Activated CD8-positive, alpha-beta memory T cell treated with anti-CD3 and anti-CD28 coated beads, Interleukin-2, amount 50 U/mL, for 4 hours (primary cell): ENCODE results near the gene HAUS6.
"Not testable (repeated sequence)": the region's sequence is repeated elsewhere in the genome, so short reads cannot be mapped to it uniquely, and the experiment has no call there.

Experiments
- DNase-seq: peaks from one replicate; pipeline ENCODE4 v3.0.0-alpha.2; 2020

HAUS6 gene, protein sequence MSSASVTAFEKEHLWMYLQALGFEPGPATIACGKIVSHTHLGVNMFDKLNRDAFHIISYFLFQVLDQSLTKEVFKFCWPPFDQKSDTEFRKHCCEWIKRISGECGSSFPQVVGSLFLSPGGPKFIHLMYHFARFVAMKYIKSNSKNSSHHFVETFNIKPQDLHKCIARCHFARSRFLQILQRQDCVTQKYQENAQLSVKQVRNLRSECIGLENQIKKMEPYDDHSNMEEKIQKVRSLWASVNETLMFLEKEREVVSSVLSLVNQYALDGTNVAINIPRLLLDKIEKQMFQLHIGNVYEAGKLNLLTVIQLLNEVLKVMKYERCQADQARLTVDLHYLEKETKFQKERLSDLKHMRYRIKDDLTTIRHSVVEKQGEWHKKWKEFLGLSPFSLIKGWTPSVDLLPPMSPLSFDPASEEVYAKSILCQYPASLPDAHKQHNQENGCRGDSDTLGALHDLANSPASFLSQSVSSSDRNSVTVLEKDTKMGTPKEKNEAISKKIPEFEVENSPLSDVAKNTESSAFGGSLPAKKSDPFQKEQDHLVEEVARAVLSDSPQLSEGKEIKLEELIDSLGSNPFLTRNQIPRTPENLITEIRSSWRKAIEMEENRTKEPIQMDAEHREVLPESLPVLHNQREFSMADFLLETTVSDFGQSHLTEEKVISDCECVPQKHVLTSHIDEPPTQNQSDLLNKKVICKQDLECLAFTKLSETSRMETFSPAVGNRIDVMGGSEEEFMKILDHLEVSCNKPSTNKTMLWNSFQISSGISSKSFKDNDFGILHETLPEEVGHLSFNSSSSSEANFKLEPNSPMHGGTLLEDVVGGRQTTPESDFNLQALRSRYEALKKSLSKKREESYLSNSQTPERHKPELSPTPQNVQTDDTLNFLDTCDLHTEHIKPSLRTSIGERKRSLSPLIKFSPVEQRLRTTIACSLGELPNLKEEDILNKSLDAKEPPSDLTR

DNA sequence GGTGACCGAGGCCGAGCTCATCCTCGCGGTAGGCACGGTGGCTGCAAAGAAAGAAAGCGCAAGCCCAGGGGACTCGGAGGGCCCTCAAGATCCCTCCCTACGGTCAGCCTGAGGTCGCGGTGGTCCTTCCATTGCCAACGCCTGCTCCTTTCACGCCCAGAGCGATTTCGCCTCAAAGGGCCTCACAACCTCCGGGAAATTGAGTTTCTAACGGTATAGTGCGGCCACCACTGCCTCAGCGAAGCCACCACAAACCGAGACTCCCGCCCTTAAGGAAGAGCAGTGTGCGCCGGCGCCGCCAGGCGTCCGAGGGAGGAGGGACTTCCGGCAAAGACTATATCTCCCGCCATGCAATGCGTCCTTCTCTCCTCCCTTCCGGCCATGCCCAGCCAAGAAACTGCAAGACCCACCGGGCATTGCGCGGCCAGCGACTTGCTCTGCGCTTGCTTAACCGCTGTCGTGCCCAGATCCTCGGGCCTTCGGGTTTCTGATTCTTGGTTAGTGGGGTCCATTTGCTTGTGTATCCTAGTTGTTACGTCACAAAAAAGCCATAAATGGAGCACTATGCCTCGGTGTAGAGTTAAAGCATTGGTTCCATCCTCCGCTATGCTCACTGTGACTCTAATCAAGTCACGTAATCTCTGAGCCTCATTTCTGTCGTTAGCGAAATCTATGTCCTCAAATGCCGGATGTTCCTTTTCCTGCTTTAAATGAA, at the start of gene HAUS6:
Gene HAUS6, minus strand, starts transcription at position 274 of the 715 bp plus-strand sequence. Its CDS starts 253 bp downstream, at position 21.
- DNase-seq = peak; percentile 92

DNA sequence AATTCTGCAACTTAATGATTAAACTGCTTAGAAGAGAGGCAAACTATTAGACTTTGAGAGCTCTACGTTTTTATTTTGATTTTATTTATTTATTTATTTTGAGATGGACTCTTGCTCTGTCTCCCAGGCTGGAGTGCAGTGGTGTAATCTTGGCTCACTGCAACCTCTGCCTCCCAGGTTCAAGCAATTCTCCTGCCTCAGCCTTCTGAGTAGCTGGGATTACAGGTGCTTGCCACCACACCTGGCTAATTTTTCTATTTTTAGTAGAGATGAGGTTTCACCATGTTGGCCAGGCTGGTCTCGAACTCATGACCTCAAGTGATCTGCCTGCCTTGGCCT, 49.4 kb upstream of the HAUS6 start:
- not testable (repeated sequence) for DNase-seq

DNA sequence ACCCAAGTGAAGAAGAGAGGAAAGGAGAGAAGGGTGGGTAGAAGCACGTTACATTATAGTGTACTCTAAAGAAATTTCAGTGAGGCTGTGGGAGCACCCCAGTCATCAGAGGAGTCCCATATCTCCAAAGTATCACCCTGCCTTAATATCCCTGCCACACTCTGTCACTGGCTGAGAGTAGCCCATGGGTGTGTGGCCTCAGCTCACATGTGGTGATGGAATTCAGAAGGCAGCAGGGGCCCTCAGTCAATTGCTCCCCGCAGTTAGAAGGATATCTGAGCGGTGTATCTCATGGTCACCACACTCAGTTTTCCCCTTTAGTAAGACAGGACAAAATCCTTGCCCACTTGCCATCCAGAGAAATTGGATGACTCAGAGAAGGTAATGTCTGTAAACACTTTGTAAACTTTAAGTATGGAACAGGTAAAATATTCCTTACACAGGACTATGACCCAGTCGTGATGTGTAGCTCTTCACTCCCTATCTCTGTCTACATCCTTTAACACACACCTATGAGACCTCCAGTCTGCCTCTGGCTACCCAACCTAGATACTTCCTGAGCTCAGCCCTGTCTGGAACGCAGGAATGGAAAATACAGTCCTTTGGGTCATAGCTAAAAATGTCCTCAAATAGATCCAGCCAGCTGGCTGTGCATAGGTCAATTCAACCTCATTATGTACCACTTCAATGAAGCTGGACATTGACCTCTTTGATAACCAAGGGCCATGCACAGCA, 48.9 kb upstream of the HAUS6 start:
- DNase-seq = no peak

DNA sequence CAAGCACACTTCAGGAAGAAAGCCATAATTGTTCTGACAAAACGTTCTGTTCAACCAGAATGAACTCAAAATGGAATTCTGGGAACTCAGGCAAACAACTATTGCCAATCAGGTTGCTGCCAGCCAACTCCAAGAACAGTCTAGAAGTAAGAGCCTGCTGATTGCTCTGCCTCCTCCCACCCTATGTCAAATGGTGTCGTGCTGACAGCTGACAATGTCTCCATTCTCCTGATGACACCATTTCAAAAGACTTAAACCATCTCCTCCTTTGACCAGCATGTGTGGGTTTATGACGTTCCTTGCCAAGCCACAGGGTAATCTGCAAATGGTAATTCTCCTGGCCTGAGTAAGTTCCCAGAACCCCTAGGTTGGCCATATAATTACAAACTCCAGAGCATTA, 46.5 kb upstream of the HAUS6 start:
- DNase-seq = no peak

DNA sequence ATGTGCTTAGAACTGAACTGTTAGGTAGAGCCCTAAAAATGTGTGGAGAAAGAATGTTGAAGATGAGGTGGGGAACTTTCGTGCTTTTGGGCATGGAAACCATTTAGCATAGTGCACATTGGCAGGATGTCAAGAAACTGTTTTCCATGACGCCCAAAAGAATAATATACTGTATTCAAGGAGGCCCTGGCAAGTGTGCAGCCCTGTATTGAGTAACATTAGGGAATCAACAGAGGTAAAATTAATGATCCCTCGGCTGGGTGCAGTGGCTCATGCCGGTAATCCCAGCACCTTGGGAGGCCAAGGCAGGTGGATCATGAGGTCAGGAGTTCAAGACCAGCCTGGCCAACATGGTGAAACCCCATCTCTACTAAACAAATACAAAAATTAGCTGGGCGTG, 45.5 kb upstream of the HAUS6 start:
- no peak for DNase-seq

DNA sequence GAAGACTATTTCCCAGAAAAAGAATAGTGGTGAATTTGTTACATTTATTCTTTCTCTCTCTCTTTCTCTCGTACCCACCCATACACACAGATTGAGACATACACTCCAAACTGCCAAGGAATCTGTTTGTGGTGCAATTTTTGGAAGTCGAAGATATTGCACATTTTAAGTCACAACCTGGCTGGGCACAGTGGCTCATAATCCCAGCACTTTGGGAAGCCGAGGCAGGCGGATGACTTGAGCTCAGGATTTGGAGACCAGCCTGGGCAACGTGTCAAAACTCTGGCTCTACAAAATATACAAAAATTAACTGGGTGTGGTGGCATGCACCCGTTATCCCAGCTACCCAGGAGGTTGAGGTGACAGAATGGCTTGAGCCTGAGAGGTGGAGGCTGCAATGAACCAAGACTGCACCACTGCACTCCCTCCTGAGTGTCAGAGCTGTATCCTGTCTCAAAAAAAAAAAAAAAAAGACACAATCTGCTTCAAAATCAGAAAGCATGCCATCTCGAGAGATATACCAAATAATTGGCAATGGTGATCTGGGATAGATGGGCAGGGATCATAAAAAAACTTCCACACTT, 43.8 kb upstream of the HAUS6 start:
- no peak for DNase-seq

DNA sequence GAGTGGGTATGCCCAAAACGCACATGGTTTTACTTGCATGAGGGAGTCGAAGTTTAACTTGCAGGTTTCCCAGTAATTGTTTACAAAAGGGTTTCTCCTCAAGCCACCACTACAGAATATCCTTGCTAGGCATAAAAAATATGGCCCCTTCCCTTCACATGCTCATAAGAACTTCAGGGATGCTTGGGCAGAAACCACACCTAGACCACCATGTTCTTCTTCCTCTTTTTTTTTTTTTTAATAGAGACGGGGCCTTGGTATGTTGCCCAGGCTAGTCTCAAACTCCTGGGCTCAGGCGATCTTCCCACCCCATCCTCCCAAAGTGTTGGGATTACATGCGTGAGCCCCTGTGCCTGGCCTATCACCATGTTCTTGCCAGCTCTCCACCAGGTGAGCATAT, 43.2 kb upstream of the HAUS6 start:
- no peak for DNase-seq

DNA sequence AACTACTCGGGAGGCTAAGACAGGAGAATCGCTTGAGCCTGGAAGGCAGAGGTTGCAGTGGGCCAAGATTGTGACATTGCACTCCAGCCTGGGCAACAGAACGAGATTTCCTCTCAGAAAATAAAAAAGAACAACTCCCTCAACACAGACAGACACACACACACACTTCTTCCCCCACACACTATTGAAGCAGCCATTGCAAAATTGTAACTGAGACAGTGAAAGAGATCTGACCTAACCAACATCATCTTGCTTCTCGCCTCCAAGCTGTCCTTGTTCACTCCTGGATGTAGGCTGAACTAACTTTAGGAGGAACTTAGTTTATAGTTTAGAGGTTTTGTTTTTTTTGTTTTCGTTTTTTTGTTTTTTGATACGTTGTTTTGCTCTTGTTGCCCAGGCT, 37.6 kb upstream of the HAUS6 start:
- no peak for DNase-seq

DNA sequence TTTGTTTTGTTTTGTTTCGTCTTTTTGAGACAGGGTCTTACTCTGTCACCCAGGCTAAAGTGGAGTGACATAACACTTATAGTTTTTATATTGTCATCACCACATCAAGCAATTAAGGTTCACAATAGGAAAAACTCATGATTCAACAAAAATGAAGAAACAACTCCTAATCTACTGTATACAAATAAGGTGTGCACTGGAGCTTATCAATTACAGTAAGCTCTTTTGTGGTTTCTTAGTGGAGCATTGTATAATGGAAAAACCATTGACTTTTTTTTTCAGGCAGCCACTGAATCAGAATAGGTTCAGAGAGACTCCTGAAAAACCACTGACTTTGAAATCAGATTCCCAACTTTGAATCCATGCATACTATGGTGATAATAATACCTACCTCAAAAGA, 35.4 kb upstream of the HAUS6 start:
- DNase-seq = no peak

DNA sequence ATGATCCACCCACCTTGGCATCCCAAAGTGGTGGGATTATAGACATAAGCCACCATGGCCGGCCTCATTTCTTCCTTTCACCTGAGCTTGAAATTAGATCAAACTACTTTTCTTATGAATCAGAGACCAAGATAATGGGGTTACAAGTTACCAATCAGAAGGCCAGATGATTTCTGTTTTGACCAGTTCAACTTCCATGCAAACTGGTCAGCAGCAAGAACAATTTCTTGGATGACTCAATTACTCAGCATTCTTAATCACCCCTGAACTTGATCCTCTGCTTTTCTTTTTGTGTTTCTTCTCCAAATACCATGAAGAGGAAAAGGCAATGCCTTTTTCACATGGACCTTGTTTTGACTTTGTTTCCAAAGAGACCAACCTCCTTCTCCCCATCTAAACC, 34.6 kb upstream of the HAUS6 start:
- no peak for DNase-seq

DNA sequence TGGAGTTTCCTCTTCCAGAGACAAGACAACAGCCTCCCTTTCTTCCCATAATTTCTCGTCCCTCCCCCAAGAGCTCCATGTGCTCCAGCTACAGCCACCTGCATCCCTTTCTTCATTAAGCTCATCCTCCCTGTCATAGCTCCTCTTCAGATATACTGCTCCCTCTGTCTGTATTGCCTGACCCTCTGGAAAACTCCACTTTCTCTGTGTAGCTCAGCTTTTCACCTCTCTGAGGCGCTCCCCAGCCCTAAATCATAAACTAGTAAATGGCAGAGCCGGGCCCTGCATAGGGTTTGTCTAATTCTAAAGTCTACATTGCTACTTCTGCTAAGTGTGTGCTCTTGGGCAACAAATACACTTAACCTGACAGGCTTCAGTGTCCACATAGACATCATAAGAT, 33.4 kb upstream of the HAUS6 start:
- DNase-seq = no peak

DNA sequence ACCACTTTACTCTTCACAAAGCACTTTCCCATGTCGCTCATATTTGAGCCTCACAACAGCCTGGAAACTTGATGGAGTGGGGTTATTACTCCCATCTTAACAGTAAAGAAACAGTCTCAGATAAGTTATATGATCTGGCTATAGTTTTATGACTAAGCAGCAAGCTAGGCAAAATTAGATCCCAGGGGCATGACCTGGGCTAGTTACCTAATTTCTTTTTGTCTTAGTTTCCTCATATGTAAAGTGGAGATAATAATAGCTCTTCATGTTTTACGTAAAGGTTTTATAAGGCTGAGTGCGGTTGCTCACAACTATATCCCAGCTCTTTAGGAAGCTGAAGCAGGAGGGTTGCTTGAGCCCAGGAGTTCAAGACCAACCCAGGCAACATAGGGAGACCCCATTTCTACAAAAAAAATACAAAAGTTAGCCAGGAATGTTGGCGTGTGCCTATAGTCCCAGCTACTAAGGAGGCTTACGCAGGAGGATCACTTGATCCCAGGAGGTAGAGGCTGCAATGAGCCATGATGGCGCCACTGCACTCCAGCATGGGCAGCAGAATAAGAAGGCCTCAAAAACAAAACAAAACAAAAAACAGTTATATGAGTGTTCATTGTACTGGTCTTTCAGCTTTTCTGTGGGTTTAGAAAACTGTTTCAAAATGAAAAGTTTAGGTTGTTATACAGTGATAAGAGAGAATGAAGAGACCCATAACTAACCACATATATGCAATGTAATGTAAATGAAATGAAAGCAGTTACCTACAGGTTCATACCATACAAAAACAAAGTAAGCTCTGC, 31.0 kb upstream of the HAUS6 start:
- DNase-seq = no peak

DNA sequence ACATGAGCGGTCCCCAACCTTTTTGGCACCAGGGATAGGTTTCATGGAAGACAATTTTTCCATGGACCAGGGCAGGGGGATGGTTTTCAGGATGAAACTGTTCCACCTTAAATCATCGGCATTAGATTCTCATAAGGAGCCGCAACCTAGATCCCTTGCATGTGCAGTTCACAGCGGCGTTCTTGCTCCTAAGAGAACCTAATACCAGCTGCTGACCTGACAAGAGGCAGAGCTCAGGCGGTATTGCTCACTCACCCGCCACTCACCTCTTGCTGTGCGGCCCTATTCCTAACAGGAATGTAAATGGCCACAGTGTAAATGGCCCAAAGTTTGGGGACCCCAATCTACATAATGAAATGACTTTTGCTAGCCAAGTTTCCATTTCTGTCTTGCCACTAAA, 27.7 kb upstream of the HAUS6 start:
- DNase-seq = no peak

DNA sequence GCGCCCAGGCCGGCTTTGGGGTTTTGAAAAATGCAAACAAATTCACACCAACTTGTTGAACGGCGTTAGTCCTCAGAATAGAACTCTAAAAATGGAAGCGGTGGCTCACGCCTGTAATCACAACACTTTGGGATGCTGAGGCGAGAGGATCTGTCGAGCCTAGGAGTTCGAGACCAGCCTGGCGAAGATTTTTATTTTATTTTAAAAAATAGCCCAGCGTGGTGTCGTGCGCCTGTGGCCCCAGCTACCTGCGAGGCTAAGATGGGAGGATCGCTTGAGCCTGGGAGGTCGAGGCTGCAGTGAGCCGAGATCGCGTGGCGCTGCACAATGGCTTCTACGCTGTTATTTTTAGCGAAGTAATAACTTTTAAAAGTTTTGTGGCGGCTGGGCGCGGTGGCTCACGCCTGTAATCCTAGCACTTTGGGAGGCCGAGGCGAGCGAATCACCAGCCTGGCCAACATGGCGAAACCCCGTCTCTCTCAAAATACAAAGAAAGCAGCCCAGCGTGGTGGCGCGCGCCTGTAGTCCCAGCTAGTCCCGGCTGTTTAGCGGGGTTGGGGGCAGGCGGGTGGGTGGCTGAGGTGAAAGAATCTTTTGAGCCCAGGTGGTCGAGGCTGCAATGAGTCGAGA, 25.3 kb upstream of the HAUS6 start:
- DNase-seq = peak; percentile 31

DNA sequence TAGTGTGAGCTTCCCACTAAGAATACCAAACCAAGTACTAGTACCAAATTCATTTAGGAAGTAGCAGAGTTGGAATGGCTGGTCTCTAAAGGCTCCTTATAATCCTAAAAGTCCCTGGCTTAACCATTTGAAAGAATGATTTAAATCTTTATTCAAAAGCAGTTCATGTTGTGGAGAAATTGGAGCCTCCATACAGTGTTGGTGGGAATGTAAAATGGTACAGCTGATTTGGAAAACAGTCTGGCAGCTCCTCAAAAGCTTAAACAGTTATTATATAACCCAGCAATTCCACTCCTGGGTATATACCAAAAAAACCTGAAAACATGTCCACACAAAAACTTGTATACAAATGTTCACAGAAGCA, 21.7 kb upstream of the HAUS6 start:
- DNase-seq = no peak

DNA sequence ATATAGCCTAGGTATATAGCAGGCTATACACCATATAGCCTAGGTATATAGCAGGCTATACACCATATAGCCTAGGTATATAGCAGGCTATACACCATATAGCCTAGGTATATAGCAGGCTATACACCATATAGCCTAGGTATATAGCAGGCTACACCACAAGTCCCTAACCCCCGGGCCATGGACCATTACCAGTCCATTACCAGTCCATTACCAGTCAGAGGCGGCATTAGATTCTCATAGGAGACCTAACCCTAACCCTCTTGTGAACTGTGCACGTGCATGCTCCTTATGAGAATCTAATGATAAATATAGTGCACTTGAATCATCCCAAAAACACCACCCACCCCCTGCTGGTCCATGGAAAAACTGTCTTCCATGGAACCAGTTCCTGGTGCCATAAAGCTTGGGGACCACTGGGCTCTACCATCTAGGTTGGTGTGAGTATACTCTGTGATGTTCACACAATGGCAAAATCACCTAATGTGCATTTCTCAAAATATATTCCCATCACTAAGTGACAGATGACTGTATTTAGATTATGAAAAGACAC, 19.9 kb upstream of the HAUS6 start:
- DNase-seq = no peak

DNA sequence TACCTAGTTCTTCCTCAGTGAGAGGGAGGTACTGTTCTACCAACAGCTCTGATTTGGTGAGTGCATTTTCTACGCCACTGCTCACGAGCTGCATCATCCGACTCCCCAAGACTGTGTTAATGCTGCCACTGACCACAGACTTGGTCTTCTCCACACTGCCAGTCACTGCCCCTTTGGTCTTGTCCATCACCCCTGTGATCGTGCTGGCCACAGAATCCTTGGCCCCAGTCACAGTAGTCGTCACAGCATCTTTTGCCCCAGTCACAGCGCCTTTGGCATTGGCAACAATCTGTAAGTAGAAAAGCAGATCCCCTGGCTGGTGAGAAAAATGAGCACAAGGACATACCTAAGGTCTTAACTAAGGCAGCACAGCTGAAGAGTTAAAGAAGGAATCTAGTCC, 18.2 kb upstream of the HAUS6 start:
- no peak for DNase-seq

DNA sequence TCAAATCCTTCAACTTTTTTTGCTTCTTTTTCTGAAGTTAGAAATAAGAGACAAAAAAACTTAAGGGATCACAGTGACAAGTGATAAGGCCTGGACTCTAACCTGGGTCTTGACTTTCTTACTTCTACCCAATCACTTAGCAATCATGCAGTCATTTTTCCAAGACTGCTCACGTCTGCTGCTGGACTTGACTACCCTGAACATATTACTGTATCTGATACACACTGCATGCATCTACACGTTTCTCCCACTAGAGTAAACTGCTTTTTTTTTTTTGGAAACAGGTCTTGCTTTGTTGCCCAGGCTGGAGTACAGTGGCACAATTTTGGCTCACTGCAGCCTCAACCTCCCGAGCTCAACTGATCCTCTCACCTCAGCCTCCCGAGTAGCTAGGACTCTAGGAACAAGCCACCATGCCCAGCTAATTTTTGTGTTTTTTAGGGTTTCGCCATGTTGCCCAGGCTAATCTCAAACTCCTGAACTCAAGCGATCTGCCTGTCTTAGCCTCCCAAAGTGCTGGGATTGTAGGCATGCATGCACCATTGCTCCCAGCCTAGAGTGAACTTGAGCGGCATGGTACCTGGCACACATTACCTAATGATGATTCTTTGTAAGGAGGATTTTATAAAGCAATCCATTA, 17.2 kb upstream of the HAUS6 start:
- no peak for DNase-seq

DNA sequence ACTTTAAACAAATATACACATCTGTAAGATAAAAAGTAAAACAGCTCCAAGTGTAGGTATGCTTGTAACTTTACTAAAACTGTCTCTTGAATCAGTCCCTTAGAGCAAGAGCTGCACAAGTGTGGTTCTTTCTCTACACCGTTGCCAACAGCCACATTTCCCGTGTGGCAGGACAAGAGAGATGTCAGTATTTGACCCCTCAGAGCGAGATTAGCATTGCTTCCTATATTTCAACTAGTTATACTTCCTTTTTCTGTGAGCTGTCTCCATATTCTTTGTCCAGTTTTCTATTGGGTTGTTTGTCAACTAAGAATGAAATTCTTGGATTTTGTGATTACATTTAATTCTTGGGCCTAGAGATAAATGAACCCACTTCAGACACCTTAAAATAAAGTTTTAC, 16.5 kb upstream of the HAUS6 start:
- DNase-seq = no peak

DNA sequence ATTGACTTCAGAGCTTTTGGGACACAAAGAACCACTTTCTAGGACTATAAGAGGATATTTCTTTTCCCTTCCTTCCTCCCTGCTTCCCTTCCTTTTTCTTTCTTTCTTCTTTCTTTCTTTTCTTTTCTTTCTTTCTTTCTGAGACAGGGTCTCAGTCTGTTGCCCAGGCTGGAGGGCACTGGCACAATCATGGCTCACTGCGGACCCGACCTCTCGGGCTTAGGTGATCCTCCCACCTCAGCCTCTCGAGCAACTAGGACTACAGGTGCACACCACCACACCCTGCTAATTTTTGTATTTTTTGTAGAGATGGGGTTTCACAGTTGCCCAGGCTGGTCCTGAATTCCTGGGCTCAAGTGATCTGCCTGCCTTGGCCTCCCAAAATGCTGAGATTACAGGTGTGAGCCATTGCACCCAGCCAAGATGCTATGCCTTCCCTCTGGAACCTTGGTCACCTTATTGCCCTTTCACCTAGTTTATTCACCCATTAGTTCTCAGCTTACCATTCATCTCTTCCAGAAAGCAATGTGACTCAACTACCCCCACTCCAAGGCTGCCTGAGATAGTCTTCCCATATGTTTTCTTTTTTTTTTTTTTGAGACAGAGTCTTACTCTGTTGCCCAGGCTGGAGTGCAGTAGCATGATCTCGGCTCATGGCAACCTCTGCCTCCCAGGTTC, 14.5 kb upstream of the HAUS6 start:
- no peak for DNase-seq
